Testis (tissue), 2 donors: ENCODE measurements around the gene STRN4.

Experiments
- POLR2A ChIP-seq: fragments of 450-650 bp; IDR thresholded peaks from one replicate; pipeline ENCODE4 v1.6.1; 2017; ENCODE audit warnings: antibody characterized with exemption, mild to moderate bottlenecking, moderate library complexity
- TF ChIP-seq, protein P1 (sequence below), 3 experiments: fragments of 450-650 bp in 2 of 3; fragments of 200-600 bp in 1 of 3; sonication (generic) in 1 of 3; IDR thresholded peaks; one replicate each; pipeline ENCODE4 v1.5.1; 2016 to 2019; ENCODE audit warnings: antibody characterized with exemption in 3 of 3, mild to moderate bottlenecking in 2 of 3, moderate library complexity in 1 of 3

DNA sequence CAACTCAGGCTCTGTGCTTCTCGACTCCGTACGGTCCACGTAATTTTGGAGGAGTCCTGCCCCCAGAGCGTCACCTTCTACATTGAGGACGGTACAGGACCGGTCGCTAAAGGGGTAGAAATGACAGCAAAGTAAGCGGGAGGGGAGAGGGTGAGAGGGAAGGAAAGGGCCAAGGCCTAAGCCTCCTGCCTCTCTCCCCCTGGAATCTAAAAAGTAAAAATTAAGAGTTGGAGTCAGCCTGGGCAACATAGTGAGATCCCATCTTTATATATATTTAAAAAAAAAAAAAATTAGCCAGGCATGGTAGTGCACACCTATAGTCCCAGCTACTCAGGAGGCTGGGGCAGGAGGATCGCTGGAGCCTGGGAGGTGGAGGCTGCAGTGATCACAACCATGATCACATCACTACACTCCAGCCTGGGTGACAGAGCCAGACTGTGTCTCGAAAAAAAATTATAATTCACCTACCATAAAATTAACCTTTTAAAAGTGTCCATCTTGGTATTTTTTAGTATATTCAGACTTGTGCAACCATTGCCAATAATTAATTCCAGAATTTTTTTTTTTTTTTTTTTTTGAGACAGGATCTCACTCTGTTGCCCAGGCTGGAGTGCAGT, 29.5 kb upstream of the STRN4 start:
- TF ChIP-seq, protein P1, sequence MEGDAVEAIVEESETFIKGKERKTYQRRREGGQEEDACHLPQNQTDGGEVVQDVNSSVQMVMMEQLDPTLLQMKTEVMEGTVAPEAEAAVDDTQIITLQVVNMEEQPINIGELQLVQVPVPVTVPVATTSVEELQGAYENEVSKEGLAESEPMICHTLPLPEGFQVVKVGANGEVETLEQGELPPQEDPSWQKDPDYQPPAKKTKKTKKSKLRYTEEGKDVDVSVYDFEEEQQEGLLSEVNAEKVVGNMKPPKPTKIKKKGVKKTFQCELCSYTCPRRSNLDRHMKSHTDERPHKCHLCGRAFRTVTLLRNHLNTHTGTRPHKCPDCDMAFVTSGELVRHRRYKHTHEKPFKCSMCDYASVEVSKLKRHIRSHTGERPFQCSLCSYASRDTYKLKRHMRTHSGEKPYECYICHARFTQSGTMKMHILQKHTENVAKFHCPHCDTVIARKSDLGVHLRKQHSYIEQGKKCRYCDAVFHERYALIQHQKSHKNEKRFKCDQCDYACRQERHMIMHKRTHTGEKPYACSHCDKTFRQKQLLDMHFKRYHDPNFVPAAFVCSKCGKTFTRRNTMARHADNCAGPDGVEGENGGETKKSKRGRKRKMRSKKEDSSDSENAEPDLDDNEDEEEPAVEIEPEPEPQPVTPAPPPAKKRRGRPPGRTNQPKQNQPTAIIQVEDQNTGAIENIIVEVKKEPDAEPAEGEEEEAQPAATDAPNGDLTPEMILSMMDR (IDR thresholded peaks at IDR 0.05), result no peak
- TF ChIP-seq POLR2A, result no peak
